Choroid plexus epithelial cell (primary cell): ENCODE measurements around the gene NELL1.

ENCODE experiments used
- DNase-seq: peaks from one replicate; pipeline ENCODE4 v3.0.0-alpha.2; 2010; ENCODE audit warnings: low read depth
- H3K4me3 ChIP-seq: 2 replicates; pipeline ENCODE4 v1.5.1; 2011; ENCODE audit warnings: low read depth, mild to moderate bottlenecking, control low read depth, low read length, moderate library complexity
- CTCF ChIP-seq: conservative IDR thresholded peaks from 2 replicates; pipeline ENCODE4 v1.5.1; 2011; ENCODE audit warnings: low read depth, mild to moderate bottlenecking, control low read depth, inconsistent platforms, low read length, moderate library complexity

NELL1 gene

DNA sequence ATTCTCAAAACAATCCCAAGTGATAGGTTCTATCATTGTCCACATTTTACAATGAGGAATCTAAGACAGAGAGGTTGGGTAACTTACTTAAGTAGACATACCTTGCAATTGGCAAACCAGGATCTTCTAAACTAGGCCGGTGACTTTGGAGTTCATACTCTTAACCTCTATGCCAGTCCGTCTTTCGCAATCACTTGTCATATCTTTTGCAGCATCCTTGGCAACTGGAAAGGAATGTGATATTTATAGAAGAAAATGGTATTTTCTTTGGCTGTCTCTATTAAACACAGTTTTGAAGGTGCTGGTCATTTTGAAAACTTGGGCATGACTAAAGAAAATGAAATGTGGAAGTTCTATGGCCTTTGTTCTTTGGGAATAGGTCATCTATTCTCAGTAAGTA, 556.5 kb downstream of the NELL1 start:
- no peak for DNase-seq
- no peak for TF ChIP-seq CTCF

GRCh38 chr11:21229224-21229623, 559.8 kb downstream of the NELL1 start:
- no peak overlapping the region for H3K4me3 ChIP-seq
- DNase-seq: no peak
- no peak for TF ChIP-seq CTCF

More for the DNA sequence above, 556.5 kb downstream of the NELL1 start:
- no peak overlapping the region for H3K4me3 ChIP-seq

DNA sequence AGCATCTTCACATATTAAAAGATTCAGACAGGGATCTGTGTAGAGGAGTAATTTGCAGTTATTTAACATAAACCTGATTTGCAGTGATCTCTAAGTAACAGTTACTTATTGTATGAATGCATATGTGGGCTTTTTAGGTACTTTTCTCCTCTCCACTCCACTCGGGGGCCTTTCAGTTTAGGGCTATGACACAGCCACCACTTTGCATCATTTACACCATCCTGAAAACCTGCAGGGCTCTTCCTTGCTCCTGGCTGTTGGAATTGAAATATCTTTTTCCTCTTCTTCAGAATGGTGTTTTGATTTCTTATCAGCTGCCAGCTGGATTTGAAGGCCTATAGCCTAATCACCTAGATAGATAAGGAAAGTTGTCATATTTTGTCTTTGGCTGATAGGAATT, 580.8 kb downstream of the NELL1 start:
- no peak for TF ChIP-seq CTCF
- DNase-seq: no peak
- no peak overlapping the region for H3K4me3 ChIP-seq

- no peak for TF ChIP-seq CTCF
- no peak for DNase-seq
- H3K4me3 ChIP-seq: no peak overlapping the region
Measured at GRCh38 chr11:21254055-21254454, 584.7 kb downstream of the NELL1 start.

- no peak for DNase-seq
- no peak for TF ChIP-seq CTCF
- no peak overlapping the region for H3K4me3 ChIP-seq
Measured at GRCh38 chr11:21254790-21255189, 585.4 kb downstream of the NELL1 start.

GRCh38 chr11:21257461-21257860, 588.1 kb downstream of the NELL1 start:
- TF ChIP-seq CTCF: no peak
- no peak for DNase-seq
- no peak overlapping the region for H3K4me3 ChIP-seq

GRCh38 chr11:21258414-21258813, 589.0 kb downstream of the NELL1 start:
- H3K4me3 ChIP-seq: no peak overlapping the region
- DNase-seq: no peak
- no peak for TF ChIP-seq CTCF
